ENCODE measurements around the gene IER5L.

DNA sequence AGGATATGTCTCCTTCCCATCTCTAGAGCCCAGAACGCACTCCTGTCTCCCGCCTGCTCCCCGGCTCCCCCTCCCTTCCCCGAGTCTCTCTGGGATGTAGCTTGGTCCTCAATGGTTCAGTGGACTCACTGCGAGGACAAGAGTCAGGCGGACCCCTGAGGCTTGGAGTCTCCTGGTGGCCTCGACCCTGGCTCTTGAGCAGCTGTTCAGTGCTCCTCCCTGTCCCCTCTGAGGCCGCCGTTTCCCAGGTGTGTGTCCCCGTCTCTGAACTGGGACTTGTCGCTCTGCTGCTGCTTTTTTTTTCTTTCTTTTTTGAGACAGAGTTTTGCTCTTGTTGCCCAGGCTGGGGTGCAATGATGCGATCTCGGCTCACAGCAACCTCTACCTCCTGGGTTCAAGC is 44.8 kb upstream of the IER5L start:
- TF ChIP-seq CTCF (IDR thresholded peaks at IDR 0.05; ENCODE audit: low read depth, low read length) (no peak), POLR2A (IDR thresholded peaks at IDR 0.05; ENCODE audit: extremely low read depth, insufficient read length) (no peak)
- TF ChIP-seq, protein P1, sequence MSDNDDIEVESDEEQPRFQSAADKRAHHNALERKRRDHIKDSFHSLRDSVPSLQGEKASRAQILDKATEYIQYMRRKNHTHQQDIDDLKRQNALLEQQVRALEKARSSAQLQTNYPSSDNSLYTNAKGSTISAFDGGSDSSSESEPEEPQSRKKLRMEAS (IDR thresholded peaks at IDR 0.05; ENCODE audit: low read depth, low read length) = no peak
